ENCODE data around the gene RPS26. TPM values are rescaled to one million over a fixed set of nuclear protein-coding genes. Genes with fewer than 3 reads are reported as not detected.

The RPS26 gene
- total RNA-seq, 2 experiments from 2014 or later: 118 to 126 TPM

GRCh38 chr12:56061982-56062381 is 20.3 kb downstream of the RPS26 start:
- ATAC-seq (ENCODE audit: poor library complexity): no peak
- H3K4me3 Mint-ChIP-seq: no peak overlapping the region
- POLR2A ChIA-PET: no interaction called here

GRCh38 chr12:56062996-56063395 is 21.3 kb downstream of the RPS26 start:
- Histone ChIP-seq H3K36me3 (ENCODE audit: insufficient read depth, low read length) (no peaks in the 10 kb centered on the region), H3K27me3 (ENCODE audit: control insufficient read depth in 1 of 2, insufficient read depth in 2 of 2, low read length in 2 of 2) (no peaks in the 10 kb centered on the region), H3K9me3 (ENCODE audit: control insufficient read depth in 1 of 2, insufficient read depth in 1 of 2, low read length in 2 of 2) (no peaks in the 10 kb centered on the region), H3K4me1 (ENCODE audit: insufficient read depth, low read length) (no peaks in the 10 kb centered on the region), H3K4me3 (ENCODE audit: low read length) (no peak overlapping the region), H3K27ac (ENCODE audit: low read depth in 1 of 2, low read length in 2 of 2) (no peak overlapping the region)
- Mint-ChIP-seq H3K4me1 (ENCODE audit: low read depth) (no peaks in the 10 kb centered on the region), H3K4me3 (no peak overlapping the region), H3K27ac (no peak overlapping the region), H3K36me3 (ENCODE audit: low read depth) (no peaks in the 10 kb centered on the region), H3K27me3 (no peaks in the 10 kb centered on the region), H3K9me3 (no peaks in the 10 kb centered on the region)
- intact Hi-C loops (cut with DNase I, micrococcal nuclease): no loop called here
- CTCF ChIA-PET: no interaction called here
- no peak for TF ChIP-seq CTCF (IDR thresholded peaks at IDR 0.05)
- DNase-seq: no peak
- ATAC-seq (ENCODE audit: poor library complexity): no peak
- POLR2A ChIA-PET: no interaction called here

More at GRCh38 chr12:56061982-56062381, 20.3 kb downstream of the RPS26 start:
- TF ChIP-seq CTCF (IDR thresholded peaks at IDR 0.05): no peak
- no peaks in the 10 kb centered on the region for H3K4me1 Mint-ChIP-seq (ENCODE audit: low read depth)
- intact Hi-C loops (cut with DNase I, micrococcal nuclease): no loop called here
- H3K4me1 ChIP-seq (ENCODE audit: insufficient read depth, low read length): no peaks in the 10 kb centered on the region
- no peaks in the 10 kb centered on the region for H3K27me3 Mint-ChIP-seq
- no peak overlapping the region for H3K27ac ChIP-seq (ENCODE audit: low read depth in 1 of 2, low read length in 2 of 2)
- CTCF ChIA-PET: interaction anchor here (0.8 to 2.5 kb wide), 2 partner anchors 15 to 24 kb away, joined by 3 to 8 read pairs; no protein-coding TSS in a partner anchor
- H3K36me3 Mint-ChIP-seq (ENCODE audit: low read depth): no peaks in the 10 kb centered on the region
- H3K27me3 ChIP-seq (ENCODE audit: control insufficient read depth in 1 of 2, insufficient read depth in 2 of 2, low read length in 2 of 2): no peaks in the 10 kb centered on the region
- H3K9me3 ChIP-seq (ENCODE audit: control insufficient read depth in 1 of 2, insufficient read depth in 1 of 2, low read length in 2 of 2): no peaks in the 10 kb centered on the region
- H3K4me3 ChIP-seq (ENCODE audit: low read length): no peak overlapping the region
- no peak overlapping the region for H3K27ac Mint-ChIP-seq
- DNase-seq: no peak
- no peaks in the 10 kb centered on the region for H3K9me3 Mint-ChIP-seq
- H3K36me3 ChIP-seq (ENCODE audit: insufficient read depth, low read length): no peaks in the 10 kb centered on the region

- no peak overlapping the region for H3K27ac Mint-ChIP-seq
- H3K4me3 ChIP-seq (ENCODE audit: low read length): no peak overlapping the region
- H3K4me3 Mint-ChIP-seq: no peak overlapping the region
- DNase-seq: no peak
- no peak for TF ChIP-seq CTCF (IDR thresholded peaks at IDR 0.05)
- H3K4me1 Mint-ChIP-seq (ENCODE audit: low read depth): no peaks in the 10 kb centered on the region
- H3K9me3 Mint-ChIP-seq: no peaks in the 10 kb centered on the region
- intact Hi-C loops (cut with DNase I, micrococcal nuclease): no loop called here
- H3K27ac ChIP-seq (ENCODE audit: low read depth in 1 of 2, low read length in 2 of 2): no peak overlapping the region
- no peak for ATAC-seq (ENCODE audit: poor library complexity)
- CTCF ChIA-PET: no interaction called here
- no peaks in the 10 kb centered on the region for H3K9me3 ChIP-seq (ENCODE audit: control insufficient read depth in 1 of 2, insufficient read depth in 1 of 2, low read length in 2 of 2)
- POLR2A ChIA-PET: no interaction called here
- no peaks in the 10 kb centered on the region for H3K27me3 Mint-ChIP-seq
- no peaks in the 10 kb centered on the region for H3K4me1 ChIP-seq (ENCODE audit: insufficient read depth, low read length)
- H3K36me3 ChIP-seq (ENCODE audit: insufficient read depth, low read length): no peaks in the 10 kb centered on the region
- H3K36me3 Mint-ChIP-seq (ENCODE audit: low read depth): no peaks in the 10 kb centered on the region
- H3K27me3 ChIP-seq (ENCODE audit: control insufficient read depth in 1 of 2, insufficient read depth in 2 of 2, low read length in 2 of 2): no peaks in the 10 kb centered on the region
These were observed 29.9 kb downstream of the RPS26 start for GRCh38 chr12:56071648-56072047.

Measured in CD4-positive, alpha-beta T cell (primary cell).